NCI-H446 treated with DMSO at 0.1 percent for 48 hours (cell line): ENCODE results near the gene NALCN.

ENCODE experiments used
- DNase-seq: peaks from one replicate; lab custom pipeline; 2025; lab: John Stamatoyannopoulos, UW

The NALCN gene

DNA sequence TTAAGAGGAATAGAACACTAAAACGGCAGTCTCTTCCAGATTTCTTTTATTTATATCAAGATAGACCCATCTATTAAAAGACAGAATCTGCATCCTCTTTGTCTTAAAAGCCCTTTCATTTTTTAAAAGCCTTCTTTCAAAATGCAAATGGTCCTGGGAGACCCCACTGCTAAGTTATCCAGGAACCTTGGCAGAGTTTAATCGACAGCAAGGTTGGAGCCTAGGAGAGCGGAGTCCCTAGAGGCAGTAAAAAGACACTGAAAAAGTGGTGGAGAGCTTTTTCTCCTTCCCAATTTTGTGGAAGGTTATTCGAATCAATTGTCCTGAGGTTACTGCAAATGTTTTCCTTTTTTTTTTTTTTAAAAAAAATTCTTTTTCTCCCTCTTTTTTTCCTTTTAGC, 294.7 kb downstream of the NALCN start:
- DNase-seq = no peak

- DNase-seq = no peak
Observed at GRCh38 chr13:101120007-101120406, 296.3 kb downstream of the NALCN start.

- DNase-seq = no peak
Observed at GRCh38 chr13:101116826-101117225, 299.5 kb downstream of the NALCN start.

DNA sequence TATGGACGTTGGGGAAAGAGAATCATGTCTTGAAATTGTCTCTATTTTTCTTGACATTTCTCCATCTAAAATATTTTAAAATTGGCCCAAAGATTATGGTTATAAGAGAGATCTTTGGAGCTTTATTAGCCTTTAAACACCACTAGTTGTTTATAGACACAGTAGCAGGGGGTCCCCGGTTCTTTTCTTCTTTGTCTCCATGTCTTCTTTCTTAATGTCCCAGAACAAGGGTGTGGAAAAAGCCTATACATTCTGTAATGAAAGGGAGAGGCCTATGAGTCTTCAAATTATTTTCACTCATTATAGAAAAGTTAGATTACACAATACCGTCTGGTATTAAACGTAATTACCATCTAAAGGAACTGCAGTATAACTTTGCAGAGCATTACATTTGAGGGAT, 300.0 kb downstream of the NALCN start:
- no peak for DNase-seq

GRCh38 chr13:101115762-101116171, 300.5 kb downstream of the NALCN start:
- DNase-seq = no peak

GRCh38 chr13:101111894-101112293, 304.4 kb downstream of the NALCN start:
- DNase-seq = no peak

- no peak for DNase-seq
Observed at GRCh38 chr13:101109005-101109404, 307.3 kb downstream of the NALCN start.

- DNase-seq = no peak
Observed at GRCh38 chr13:101098873-101099272, 317.4 kb downstream of the NALCN start.

GRCh38 chr13:101092985-101093384, 323.3 kb downstream of the NALCN start:
- no peak for DNase-seq

GRCh38 chr13:101090287-101090686, 326.0 kb downstream of the NALCN start:
- no peak for DNase-seq

DNA sequence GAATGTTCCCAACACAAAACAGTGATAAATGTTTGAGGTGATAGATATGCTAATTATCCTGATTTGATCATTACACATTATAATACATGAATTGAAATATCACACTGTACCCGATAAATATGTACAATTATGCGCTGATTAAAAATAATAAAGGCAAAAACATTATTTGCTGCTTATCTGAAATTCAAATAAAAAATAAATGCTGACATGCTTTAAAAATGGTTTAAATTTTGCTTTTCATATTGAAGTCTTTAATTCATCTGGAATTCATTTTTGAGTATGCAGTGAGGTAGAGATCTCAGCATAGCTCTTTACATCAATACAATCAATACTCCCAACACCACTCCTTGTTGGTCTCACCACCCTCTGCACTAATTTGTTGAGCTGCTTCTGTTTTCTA, 330.8 kb downstream of the NALCN start:
- DNase-seq = no peak

GRCh38 chr13:101082441-101082840, 333.9 kb downstream of the NALCN start:
- no peak for DNase-seq

DNA sequence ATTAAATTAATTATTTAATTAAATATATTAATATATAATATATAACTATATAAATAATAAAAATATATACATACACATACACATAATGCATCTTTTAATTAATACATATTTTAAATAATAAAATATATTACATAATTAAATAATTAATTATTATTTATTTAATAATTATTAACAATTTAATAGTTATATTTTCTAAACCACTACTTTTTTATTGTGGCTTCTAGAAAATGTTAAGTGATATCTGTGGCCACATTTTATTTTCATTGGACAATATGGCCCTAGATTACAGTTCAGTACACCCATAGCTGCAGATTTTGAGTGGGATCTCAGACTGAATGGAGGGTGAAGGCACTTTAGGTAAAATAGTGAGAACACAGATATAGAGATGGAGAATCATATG, 335.7 kb downstream of the NALCN start:
- no peak for DNase-seq

DNA sequence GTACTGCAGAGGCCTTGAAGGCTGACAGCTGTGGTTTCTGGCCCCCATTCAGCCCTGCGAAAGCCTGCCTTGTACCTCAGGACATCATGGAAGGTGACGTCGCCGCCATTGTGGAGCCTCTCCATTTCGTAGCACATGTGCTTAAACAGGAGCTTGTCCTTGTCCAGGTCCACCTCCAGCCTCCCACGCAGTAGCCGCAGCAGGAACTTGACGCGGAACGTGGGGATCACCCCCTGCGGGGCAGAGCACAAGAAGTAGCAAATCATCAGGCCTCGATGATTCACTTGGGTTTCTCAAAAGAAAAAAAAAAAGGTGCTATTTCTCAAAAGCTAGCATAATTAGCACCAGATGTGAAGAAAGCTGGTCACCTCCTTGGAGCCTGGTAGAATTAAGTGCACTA, 351.0 kb downstream of the NALCN start:
- DNase-seq = no peak

DNA sequence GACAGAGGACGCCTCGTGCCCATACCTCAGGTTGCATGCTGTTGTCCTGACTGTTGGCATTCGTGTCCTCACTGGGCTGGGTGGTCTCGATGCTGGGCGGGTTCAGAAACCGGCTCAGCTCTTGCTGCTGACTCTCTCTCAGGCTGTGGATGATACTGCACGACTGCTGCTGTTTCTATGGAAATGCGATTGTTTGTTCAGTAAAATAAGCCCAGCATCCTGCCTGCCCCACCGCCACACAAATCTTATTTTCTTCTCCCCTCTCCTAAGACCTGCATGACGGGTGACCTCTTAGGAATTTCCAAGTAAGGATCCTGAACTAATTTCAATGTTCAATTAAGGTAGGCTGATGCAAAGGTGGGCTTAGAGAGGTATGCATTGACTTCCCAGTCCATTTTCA, 356.5 kb downstream of the NALCN start:
- DNase-seq = no peak

DNA sequence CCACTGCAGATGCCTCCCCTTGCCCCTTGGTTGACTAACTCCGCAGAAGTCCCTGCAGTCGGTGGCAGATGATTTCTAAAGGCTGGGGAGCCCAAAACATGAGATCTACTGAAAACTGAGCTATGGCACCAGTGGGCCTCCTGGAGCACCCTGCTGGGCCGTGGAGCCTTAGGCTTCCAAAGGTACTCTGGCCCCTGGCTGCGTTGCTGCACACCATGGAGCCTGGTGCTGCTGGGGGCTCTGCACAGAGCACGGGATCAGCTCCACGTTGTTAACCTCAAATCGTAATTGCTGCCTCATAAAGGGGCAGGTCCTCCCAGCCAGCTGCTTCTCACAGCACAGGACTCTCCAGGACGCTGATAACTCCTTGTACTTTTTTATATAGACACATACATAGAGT, 357.5 kb downstream of the NALCN start:
- DNase-seq = no peak

DNA sequence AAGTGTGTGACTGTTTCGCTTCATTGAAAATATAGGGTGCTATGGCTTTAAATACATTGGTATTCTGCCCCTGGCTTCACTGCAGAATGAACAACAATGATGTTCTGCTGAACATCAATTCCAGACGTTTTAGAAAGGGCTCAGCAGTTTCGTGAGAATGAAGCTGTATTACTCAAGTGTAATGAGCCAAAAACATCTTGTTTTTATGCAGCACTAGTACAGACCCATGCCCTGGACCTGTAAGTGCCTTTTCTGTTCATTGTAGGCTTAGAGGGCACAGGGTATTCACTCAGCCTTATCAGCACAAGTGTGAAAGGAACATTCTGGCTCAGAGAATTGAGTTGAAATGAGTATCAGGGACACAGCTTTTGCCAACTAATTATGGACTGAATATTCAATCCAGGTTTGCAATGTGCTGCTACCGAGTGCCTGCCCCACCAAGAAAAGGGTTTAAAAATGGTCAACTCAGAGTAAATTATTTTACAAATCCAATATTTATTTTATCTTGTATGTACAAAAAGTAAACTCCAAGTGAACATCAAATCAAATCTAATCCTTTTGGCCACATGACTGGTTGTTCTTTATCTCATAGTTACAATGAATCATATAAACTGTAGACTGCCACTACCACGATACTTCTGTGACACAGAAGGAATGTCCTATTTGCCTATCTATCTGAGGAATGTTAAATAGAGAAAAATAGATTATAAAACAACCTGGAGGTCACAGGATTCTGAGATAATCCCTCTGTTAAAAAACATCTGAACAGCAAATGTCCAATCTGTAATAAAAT, 362.8 kb downstream of the NALCN start:
- DNase-seq = no peak

GRCh38 chr13:101049166-101049850, 367.0 kb downstream of the NALCN start:
- no peak for DNase-seq

GRCh38 chr13:101036546-101036945, 379.8 kb downstream of the NALCN start:
- DNase-seq = no peak

- DNase-seq = no peak
Observed at GRCh38 chr13:101035119-101035620, 381.1 kb downstream of the NALCN start.

DNA sequence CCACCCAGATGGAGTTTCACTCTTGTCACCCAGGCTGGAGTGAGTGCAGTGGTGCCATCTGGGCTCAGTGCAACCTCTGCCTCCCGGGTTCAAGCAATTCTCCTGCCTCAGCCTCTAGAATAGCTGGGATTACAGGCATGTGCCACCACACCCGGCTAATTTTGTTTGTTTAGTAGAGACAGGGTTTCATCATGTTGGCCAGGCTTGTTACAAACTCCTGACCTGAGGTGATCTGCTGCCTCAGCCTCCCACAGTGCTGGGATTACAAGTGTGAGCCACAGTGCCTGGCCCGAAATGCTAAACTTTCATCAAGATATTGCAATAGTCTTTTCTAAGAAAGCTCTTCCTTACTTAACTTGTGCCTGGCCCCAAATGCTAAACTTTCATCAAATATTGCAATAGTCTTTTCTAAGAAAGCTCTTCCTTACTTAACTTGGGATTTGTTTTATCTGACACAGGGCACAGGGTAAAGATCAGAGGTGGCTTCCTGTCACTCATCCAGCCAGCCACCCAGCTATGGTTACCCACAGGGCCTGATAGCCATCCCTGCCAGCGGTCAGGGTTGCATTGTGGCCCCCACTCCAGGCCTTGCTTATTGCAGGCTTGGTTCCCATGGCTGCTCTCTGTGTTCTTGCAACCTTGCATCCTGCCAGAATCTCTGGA, 389.4 kb downstream of the NALCN start:
- DNase-seq = no peak

GRCh38 chr13:101026328-101026727, 390.0 kb downstream of the NALCN start:
- DNase-seq = no peak

DNA sequence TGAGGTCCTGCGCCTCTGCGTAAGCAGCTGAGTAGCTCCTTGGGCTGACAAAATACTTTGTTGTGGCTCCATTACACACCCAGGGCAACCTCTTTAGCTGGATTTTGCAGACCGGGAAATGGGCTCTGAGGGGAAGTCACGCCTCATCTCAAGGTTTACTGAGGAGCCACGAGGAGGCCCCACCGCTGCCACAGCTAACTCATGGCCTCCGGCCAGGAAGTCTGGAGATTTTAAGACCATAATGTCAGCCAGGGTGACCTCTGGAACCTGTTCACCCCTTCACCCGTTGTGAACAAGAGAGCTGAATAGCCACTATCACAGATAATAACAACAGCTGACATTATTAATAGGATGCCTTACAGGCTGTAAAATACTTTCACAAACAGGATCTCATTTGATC, 390.4 kb downstream of the NALCN start:
- DNase-seq = no peak
